ENCODE data around the gene TMEM9B.
"Not testable (repeated sequence)": the region's sequence is repeated elsewhere in the genome, so short reads cannot be mapped to it uniquely, and the experiment has no call there.

TMEM9B gene

DNA sequence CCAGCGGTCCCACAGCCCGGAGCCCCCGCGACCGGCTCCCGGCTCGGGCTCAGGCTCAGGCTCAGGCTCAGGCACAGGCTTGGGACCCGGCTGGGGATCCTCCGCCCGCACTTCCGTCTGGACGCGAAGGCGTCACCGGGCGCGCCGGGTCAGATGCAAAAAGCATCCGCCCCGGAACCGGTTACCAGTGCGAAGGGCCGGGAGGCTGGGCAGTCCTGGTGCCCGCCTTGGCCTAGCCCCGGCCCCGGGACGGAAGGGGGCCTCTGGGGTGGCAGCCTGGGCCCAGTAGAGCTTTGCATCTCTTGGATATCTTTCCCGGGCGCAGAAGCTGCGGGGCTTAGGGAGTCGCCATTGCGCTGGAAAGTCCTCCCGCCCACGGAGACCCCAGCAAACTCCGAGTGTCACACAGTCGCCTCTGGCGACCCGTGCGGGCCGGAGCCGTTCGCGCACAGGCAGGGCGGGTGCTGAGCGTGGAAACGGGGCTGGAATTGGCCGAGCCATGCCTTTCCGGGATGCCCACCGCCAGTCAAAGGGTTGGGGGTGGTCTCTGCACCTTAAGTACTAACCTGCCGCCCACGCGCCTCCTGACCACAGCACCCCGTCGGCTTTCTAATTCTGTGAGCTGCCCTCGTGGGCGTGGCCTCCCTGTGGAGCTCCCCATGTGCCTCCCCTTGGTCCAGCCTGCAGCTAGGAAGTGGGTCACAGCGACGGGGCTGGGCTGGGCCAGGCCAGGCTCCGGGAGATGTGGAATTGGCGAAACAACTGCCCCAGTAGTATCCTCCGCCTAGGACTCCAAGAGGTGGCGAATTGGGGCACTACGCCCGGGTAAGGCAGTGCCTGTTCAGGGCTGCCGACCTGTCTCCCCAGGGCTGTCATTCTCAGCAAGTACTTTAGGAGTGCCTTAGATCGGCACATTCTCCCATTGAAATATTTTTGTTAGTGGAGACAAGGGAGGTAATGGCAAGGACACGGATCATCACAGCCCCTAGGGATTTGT lies at the start of gene TMEM9B:
Gene TMEM9B, minus strand, starts transcription at position 119 of the 997 bp plus-strand sequence. CDS start 129 bp downstream, outside the sequence.
- peak within 1 kb of the TSS; percentile 94 for H3K27ac Mint-ChIP-seq
- peaks cover 29% of the 10 kb centered on the region for H3K4me1 Mint-ChIP-seq
- ATAC-seq (peak; percentile 91), DNase-seq (ENCODE audit: low spot score in 2 of 2) (peak; percentile 71 to 94)
- H3K9me3 Mint-ChIP-seq: no peaks in the 10 kb centered on the region
- peaks cover 18% of the 10 kb centered on the region for H3K36me3 Mint-ChIP-seq
- peak within 1 kb of the TSS; percentile 91 for H3K4me3 Mint-ChIP-seq

DNA sequence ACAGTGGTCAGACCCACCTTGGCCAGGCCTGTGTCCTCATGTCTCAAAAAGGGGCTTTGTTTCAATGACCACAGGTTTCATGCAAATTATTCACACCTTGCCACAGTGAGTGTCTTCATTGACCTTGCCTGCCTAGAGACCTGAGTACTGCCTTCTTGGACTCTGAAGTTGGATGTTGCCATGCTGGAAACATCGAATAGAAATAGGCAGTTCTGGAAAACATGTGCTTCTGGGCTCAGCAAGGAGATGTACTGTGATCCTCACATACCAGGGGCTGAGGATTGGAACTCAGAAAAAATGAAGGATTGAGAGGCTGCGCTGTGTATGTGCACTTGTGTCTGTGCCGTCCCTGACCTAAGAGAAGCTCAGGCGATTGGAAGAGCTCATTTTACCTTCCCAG lies 49.1 kb upstream of the TMEM9B start:
- Mint-ChIP-seq H3K4me1 (no peaks in the 10 kb centered on the region), H3K4me3 (no peak overlapping the region)
- ATAC-seq: no peak

DNA sequence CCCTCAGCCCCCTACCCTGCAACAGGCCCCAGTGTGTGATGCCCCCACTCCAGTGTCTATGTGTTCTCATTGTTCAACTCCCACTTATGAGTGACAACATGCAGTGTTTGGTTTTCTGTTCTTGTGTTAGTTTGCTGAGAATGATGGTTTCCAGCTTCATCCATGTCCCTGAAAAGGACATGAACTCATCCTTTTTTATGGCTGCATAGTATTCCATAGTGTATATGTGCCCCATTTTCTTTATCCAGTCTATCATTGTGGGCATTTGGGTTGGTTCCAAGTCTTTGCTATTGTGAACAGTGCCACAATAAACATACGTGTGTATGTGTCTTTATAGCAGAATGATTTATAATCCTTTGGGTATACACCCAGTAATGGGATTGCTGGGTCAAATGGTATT lies 45.3 kb upstream of the TMEM9B start:
- DNase-seq (ENCODE audit: low spot score in 2 of 2); H3K4me1 Mint-ChIP-seq; H3K27ac Mint-ChIP-seq; H3K9me3 Mint-ChIP-seq; H3K4me3 Mint-ChIP-seq; H3K36me3 Mint-ChIP-seq; ATAC-seq: not testable (repeated sequence)

More for the DNA sequence above, 49.1 kb upstream of the TMEM9B start:
- Mint-ChIP-seq H3K9me3 (peaks cover 4% of the 10 kb centered on the region), H3K27ac (no peak overlapping the region), H3K36me3 (no peaks in the 10 kb centered on the region)
- DNase-seq (ENCODE audit: low spot score in 2 of 2): no peak

DNA sequence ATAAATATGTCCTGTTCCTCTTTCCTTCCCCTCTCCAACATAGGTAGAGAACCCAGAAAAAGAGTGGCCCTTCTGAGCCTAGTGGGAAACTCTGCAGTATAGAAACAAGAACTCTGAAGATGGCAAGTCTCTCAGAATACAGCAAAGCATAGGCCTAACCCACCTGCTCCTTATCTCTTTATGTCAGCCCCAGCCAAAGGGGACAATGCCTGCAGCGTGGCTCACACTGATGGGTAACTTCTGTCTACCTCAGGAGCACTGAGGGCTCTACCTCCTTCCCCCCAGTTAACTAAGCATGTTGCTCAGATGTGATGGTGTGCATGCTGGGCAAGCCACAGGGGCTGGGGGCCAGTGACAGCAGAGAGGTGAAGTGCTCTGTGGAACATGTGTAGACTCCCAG lies 44.4 kb upstream of the TMEM9B start:
- H3K27ac Mint-ChIP-seq: no peak overlapping the region
- H3K36me3 Mint-ChIP-seq: no peaks in the 10 kb centered on the region
- H3K4me1 Mint-ChIP-seq: peaks cover 9% of the 10 kb centered on the region
- ATAC-seq (no peak), DNase-seq (ENCODE audit: low spot score in 2 of 2) (no peak)
- no peak overlapping the region for H3K4me3 Mint-ChIP-seq
- peaks cover 4% of the 10 kb centered on the region for H3K9me3 Mint-ChIP-seq

DNA sequence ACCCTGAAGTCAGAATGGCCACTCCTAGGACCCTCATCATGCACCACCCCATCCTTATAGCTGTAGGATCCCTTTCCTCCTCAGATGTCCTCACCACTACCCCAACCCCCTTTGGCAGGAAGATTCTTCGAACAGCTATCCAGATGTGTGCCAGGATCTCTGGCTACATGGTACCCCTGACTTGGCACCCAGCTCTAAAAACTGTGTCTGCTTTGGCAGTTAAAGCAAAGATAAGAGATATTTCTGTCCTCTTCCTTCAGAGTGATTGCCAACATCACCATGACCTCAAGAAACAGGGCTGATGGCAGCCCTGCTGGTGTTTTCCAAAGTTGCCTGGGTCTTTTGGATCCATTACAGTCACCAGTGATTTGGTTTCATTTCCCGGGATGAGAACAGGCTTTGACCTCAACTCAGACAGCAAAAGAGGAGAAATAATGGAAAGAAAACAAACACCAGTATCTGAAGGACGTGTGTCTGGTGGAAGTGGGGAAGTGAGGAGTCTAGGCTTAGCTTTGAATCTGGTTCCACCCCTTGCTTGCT lies 43.8 kb upstream of the TMEM9B start:
- ATAC-seq: no peak
- no peak for DNase-seq (ENCODE audit: low spot score in 2 of 2)
- peaks cover 13% of the 10 kb centered on the region for H3K4me1 Mint-ChIP-seq
- no peak overlapping the region for H3K4me3 Mint-ChIP-seq
- H3K9me3 Mint-ChIP-seq: peaks cover 4% of the 10 kb centered on the region
- no peak overlapping the region for H3K27ac Mint-ChIP-seq
- H3K36me3 Mint-ChIP-seq: no peaks in the 10 kb centered on the region

DNA sequence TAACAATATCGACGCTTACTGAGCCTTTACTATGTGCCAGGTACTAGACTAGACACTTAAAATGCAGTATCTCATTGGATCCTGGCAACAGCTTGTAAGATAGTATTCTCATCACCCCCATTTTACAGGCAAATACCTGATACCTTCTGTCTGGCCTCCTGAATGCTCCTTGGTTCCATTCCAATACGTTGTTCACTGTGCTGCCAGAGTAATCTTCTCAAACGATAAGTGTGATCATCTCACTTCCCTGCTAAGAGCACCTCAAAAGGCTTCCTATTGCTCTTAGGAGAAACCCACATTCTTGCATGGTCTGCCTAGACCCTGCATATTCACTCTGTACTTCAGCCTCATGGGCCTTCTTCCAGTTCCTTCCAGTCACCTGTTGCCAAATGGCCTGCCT lies 40.8 kb upstream of the TMEM9B start:
- Mint-ChIP-seq H3K27ac (no peak overlapping the region), H3K4me3 (peak overlapping the region; percentile 75), H3K9me3 (peaks cover 3% of the 10 kb centered on the region), H3K4me1 (peaks cover 17% of the 10 kb centered on the region), H3K36me3 (no peaks in the 10 kb centered on the region)
- DNase-seq (ENCODE audit: low spot score in 2 of 2) (no peak), ATAC-seq (no peak)

DNA sequence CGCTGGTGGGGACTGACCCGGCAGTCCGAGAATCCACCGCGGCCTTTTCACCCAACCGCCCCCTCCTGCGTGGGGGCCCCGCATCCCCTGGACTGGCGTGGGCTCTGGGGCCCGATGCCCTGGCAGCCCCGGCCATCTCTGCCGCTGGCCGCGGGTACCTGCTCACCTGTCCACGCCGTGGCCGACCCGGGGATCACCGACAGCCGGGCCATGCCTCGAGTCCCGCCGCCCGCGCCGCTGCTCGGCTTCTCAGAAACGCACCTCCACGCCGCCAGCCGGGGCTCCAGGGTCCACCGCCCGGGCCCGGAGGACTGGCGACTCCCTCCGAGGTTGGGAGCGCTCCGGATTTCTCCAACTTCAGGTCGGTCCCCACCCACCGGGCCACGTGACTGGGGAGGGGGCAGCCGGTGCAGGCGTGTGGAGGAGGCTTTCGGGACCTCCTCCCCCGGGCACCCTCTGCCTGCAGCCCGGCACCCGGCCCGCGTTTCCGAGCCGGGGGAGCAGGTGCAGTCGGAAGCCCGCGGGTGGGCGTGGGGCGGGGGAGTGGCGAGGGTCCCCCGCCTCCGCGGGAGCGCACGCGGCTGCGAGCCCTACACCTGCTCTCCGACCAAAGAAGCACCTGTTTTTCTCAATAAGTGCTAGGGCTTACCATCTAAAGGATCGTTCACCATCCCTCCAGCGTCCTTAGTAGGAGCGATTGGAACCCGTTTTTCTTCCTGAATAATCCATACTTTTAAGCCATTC lies 40.1 kb upstream of the TMEM9B start:
- Mint-ChIP-seq H3K4me3 (peak overlapping the region; percentile 75), H3K4me1 (peaks cover 17% of the 10 kb centered on the region), H3K27ac (no peak overlapping the region), H3K9me3 (no peaks in the 10 kb centered on the region), H3K36me3 (no peaks in the 10 kb centered on the region)
- DNase-seq (ENCODE audit: low spot score in 2 of 2) (peak in 1 of 2 donors; percentile 9), ATAC-seq (no peak)

DNA sequence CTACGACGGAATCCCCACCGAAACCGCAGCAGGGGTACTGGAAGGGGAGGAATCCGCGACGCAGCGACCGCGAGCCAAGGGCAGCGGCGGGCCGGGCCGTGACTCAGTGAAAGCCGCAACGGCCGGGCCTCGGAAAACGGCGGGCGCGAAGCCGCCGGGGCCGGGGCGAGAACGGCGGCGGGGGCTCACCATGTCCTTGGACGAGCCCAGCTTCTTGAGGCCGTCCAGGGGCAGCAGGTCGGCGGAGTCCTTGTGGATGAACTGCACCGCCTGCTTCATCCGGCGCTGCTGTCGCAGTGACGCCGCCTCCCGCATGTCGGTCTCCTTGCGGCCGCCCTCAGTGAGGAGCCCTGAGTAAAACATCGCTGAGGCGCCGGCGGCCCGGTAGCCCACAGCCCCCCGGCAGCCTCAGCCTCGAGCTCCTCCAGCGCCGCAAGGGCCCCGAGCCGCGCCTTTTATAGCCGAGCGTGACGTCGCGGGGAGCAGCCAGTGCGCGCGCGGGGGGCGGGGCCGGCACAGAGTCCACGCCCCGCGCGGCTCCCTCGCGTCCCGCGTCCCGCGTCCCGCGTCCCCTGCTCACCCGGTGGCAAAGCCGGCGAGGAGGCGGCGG lies 39.4 kb upstream of the TMEM9B start, which contains the start of gene NRIP3:
Gene NRIP3, minus strand, starts transcription at position 429 of the 610 bp plus-strand sequence. Its CDS starts 66 bp downstream, at position 363.
- no peaks in the 10 kb centered on the region for H3K36me3 Mint-ChIP-seq
- no peaks in the 10 kb centered on the region for H3K9me3 Mint-ChIP-seq
- ATAC-seq (peak; percentile 64), DNase-seq (ENCODE audit: low spot score in 2 of 2) (peak; percentile 50 to 75)
- H3K27ac Mint-ChIP-seq: no peak within 1 kb of the TSS
- peak within 1 kb of the TSS; percentile 75 for H3K4me3 Mint-ChIP-seq
- peaks cover 17% of the 10 kb centered on the region for H3K4me1 Mint-ChIP-seq

DNA sequence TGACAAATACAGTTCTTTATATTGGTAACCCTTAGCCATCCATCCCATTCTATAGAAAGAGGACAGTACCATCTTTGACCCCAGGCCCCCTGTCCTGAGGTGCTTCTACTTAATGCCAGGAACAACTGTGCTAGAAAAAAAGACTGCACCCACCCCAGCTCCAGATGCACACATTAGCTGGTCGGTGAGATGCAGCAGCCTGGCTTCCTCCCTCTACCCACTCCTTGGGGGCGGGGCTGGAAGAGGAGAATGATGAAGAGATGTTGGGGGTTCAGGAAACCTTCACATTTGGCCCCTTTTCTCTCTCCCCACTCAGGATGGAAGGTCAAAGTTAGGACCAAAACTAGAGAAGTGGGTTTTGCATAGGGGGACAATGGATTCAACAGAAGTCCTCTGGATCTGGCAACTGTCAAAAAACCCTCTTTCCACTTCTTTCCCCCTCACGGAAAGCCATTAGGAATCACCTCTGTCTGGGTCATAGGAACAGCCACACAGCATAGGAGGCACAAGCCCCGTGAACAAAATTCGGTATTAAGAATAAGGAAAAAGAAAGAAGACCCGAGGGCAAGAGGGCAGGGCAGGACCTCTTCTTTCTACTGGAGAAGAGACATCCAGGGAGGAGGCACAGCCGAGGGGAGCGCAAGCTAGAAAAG lies 38.8 kb upstream of the TMEM9B start:
- no peaks in the 10 kb centered on the region for H3K36me3 Mint-ChIP-seq
- DNase-seq (ENCODE audit: low spot score in 2 of 2) (no peak), ATAC-seq (no peak)
- H3K4me1 Mint-ChIP-seq: peaks cover 17% of the 10 kb centered on the region
- H3K27ac Mint-ChIP-seq: no peak overlapping the region
- peak overlapping the region; percentile 75 for H3K4me3 Mint-ChIP-seq
- H3K9me3 Mint-ChIP-seq: no peaks in the 10 kb centered on the region

DNA sequence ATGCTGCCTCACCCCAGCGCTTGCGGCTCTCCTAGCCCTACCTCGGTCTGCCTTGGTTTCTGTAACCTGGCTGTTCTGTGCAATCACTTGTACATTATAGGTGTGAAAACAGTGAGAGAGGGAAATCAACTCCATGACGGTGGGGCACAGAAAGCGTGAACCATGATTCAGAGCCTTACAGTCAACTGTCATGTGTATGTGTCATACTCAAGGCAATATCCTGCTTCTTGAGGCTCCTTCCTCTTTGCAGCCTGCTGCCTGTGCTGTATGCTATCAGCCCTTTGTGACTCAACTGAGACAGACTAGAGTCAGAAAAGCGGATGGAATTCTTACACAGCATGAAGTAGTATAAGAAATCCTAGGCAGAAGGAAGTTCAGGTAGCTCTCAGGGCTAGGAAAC lies 37.5 kb upstream of the TMEM9B start:
- ATAC-seq (peak; percentile 98), DNase-seq (ENCODE audit: low spot score in 2 of 2) (peak; percentile 14 to 65)
- H3K4me1 Mint-ChIP-seq: peaks cover 17% of the 10 kb centered on the region
- no peaks in the 10 kb centered on the region for H3K36me3 Mint-ChIP-seq
- no peak overlapping the region for H3K4me3 Mint-ChIP-seq
- no peak overlapping the region for H3K27ac Mint-ChIP-seq
- no peaks in the 10 kb centered on the region for H3K9me3 Mint-ChIP-seq

DNA sequence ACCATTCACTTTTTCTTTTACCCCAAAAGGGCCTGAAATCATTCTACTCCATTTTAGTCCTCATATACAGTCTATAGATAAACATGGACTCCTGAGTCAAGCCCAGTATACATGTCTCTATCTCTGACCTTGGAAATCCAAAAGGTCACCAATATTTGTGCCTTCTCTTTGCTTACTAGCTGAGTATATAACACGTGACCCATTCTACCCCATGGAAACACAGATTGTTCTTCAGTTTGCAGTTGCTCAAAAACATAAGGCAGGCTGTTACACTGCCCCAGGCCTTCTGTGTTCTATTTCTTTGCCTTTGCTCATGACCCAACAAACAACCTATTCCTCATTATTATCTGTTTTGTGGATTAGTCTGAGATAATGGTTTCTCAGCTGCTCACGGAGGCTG lies 33.8 kb upstream of the TMEM9B start:
- no peak for DNase-seq (ENCODE audit: low spot score in 2 of 2)
- Mint-ChIP-seq H3K27ac (no peak overlapping the region), H3K9me3 (no peaks in the 10 kb centered on the region), H3K4me1 (peaks cover 4% of the 10 kb centered on the region), H3K36me3 (no peaks in the 10 kb centered on the region), H3K4me3 (no peak overlapping the region)
- ATAC-seq: no peak

DNA sequence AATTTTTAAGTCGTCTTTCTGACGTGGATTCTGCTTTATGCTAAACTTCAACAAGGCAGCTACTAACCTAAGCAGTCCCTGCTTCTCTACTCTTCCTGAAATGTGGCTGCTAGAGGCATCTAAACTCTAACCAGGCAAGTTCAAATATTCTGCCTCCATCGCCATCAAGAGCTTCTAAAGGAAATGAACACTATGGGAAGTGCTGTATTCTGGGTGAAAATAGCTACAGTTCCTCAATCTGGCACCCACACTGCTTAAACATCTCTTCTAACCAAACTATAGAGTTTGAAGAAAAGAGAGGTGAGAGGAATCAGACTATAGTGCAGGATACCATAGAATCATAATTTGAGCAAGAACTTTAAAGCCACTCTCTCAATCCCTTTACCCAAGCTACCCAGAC lies 33.2 kb upstream of the TMEM9B start:
- ATAC-seq (no peak), DNase-seq (ENCODE audit: low spot score in 2 of 2) (no peak)
- Mint-ChIP-seq H3K27ac (no peak overlapping the region), H3K36me3 (no peaks in the 10 kb centered on the region), H3K9me3 (no peaks in the 10 kb centered on the region), H3K4me3 (no peak overlapping the region), H3K4me1 (no peaks in the 10 kb centered on the region)

DNA sequence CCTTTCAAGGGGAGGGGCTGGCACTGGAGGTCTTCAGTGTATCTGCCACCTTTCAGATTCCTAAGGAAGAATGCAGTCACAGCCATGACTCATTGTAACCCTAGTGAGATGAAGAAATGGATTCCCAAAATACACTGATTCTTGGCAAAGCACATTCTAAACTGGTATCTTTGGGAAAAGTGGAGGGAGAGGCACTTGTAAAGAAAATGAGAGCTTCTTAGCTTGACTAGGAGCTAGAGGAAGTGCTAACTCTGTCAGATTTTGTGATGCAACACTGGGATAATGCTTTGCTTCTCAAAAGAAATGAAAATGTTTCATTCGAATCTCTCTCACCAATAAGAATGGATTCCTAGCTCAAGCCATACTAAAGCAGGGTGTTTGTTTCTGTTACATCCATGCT lies 25.2 kb upstream of the TMEM9B start:
- Mint-ChIP-seq H3K9me3 (no peaks in the 10 kb centered on the region), H3K27ac (no peak overlapping the region), H3K36me3 (no peaks in the 10 kb centered on the region), H3K4me1 (no peaks in the 10 kb centered on the region), H3K4me3 (no peak overlapping the region)
- DNase-seq (ENCODE audit: low spot score in 2 of 2) (no peak), ATAC-seq (no peak)

DNA sequence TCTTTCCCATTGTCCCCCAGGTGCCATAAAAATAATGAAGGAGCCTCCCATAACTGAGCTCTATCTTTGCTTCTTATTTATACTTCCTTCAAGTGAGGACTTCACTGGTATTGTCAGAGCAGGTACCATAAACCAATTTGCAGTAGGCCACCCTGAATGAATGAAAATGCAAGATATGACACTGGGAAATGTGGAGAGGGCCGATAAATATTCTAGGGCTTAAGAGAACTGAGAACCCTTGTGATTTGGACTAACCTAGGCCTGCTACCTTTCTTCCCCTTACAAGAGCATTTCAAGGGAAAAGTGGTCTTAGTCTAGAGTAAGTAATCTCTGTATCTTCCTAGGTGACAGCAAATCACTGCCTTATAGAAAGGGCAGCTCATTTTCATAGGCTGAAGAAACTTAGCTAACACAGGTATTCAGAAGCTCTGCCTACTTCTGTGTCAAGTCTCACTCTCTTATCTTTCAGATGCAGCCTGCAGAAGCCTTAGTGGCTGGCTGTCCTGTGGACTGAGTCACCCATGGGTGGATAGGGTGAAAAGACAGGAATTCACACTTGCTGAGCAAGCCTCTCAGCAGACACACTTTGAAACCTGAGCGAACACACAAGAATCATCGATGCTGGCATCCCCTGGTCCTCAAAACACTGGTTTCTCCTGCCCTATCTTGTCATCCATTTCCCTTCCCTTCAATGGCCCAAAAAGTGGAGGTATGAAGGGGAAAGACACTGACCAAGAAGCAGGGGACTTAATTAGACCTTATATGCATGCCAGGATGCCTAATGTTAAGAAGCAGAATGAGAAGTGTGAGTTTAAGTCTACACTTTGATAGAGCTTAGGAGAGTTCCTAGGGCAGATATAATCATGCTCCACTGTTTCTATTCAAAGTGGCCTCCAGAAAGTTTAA lies 24.3 kb upstream of the TMEM9B start:
- H3K4me3 Mint-ChIP-seq: no peak overlapping the region
- H3K36me3 Mint-ChIP-seq: no peaks in the 10 kb centered on the region
- no peak overlapping the region for H3K27ac Mint-ChIP-seq
- DNase-seq (ENCODE audit: low spot score in 2 of 2): no peak
- H3K9me3 Mint-ChIP-seq: no peaks in the 10 kb centered on the region
- H3K4me1 Mint-ChIP-seq: peaks cover 4% of the 10 kb centered on the region
- peak; percentile 62 for ATAC-seq

All from stimulated activated effector memory CD8-positive, alpha-beta T cell treated with anti-CD3 and anti-CD28 coated beads, Interleukin-12 subunit alpha, Interleukin-12 subunit beta, amount 100 ng/mL, for 72 hours (primary cell).